SU-DHL-6 (cell line): Measurements from ENCODE around the gene IL1RN.

Experiments
- H2AFZ ChIP-seq: fragments of 200-600 bp; sonication (generic); 2 replicates; pipeline ENCODE4 v1.6.1; 2014; ENCODE audit warnings: low read depth, mild to moderate bottlenecking, moderate library complexity, mixed read lengths, antibody characterized with exemption, low read length; ENCODE audit not compliant: severe bottlenecking
- H3F3A ChIP-seq: fragments of 200-600 bp; shearing (Covaris generic); 2 replicates; pipeline ENCODE4 v1.6.0; 2016; ENCODE audit warnings: antibody characterized with exemption, mild to moderate bottlenecking; ENCODE audit not compliant: insufficient read depth
- H3K27ac ChIP-seq: fragments of 200-600 bp; sonication (generic); 2 replicates; pipeline ENCODE4 v1.5.1; 2016; ENCODE audit warnings: low read depth, mild to moderate bottlenecking, low read length, moderate library complexity, mixed read lengths
- H3K27me3 ChIP-seq: fragments of 200-600 bp; sonication (generic), shearing (Covaris generic); 2 replicates; pipeline ENCODE4 v1.6.0; 2014; ENCODE audit warnings: mild to moderate bottlenecking, low read length
- H3K36me3 ChIP-seq: fragments of 200-600 bp; sonication (generic); 2 replicates; pipeline ENCODE4 v1.6.1; 2014; ENCODE audit warnings: mild to moderate bottlenecking, low read length, mixed read lengths
- H3K4me2 ChIP-seq: fragments of 300-600, 200-600 bp; shearing (Covaris generic), sonication (generic); 2 replicates; pipeline ENCODE4 v1.6.0; 2014; ENCODE audit warnings: low read length, low read depth, mild to moderate bottlenecking; ENCODE audit not compliant: poor library complexity, severe bottlenecking
- H3K4me3 ChIP-seq: fragments of 200-600 bp; sonication (generic); 2 replicates; pipeline ENCODE4 v1.5.1; 2014; ENCODE audit warnings: antibody characterized with exemption, low read length, mild to moderate bottlenecking, mixed read lengths; ENCODE audit not compliant: insufficient read depth, poor library complexity, severe bottlenecking
- H3K79me2 ChIP-seq: fragments of 200-600 bp; sonication (generic); 2 replicates; pipeline ENCODE4 v1.6.1; 2014; ENCODE audit warnings: mild to moderate bottlenecking, low read length, moderate library complexity; ENCODE audit not compliant: insufficient read depth
- H3K9ac ChIP-seq: fragments of 200-600 bp; sonication (generic); 2 replicates; pipeline ENCODE4 v1.7.0; 2014; ENCODE audit warnings: mild to moderate bottlenecking, low read length
- H3K9me2 ChIP-seq: fragments of 200-600 bp; sonication (generic); replicated peaks from 2 replicates; pipeline ENCODE4 v1.6.1; 2014; ENCODE audit warnings: low read length; ENCODE audit not compliant: insufficient read depth
- H3K9me3 ChIP-seq: fragments of 200-600 bp; sonication (generic); 2 replicates; pipeline ENCODE4 v1.6.1; 2014; ENCODE audit warnings: low read length, mixed read lengths; ENCODE audit not compliant: insufficient read depth
- H4K20me1 ChIP-seq: fragments of 200-600 bp; sonication (generic); 2 replicates; pipeline ENCODE4 v1.6.1; 2014; ENCODE audit warnings: low read depth, mild to moderate bottlenecking, antibody characterized with exemption, low read length, moderate library complexity, mixed read lengths
- EZH2phosphoT487 ChIP-seq: fragments of 200-600 bp; sonication (generic), shearing (Covaris generic); conservative IDR thresholded peaks from 2 replicates; pipeline ENCODE4 v1.6.1; 2018; ENCODE audit warnings: mild to moderate bottlenecking, antibody characterized with exemption, low read length, moderate library complexity, mixed read lengths
- TF ChIP-seq, protein P1 (sequence below): fragments of 200-600 bp; sonication (generic); IDR thresholded peaks from one replicate; pipeline ENCODE4 v1.5.1; 2017; ENCODE audit warnings: antibody characterized with exemption, mild to moderate bottlenecking, low read length, moderate library complexity; ENCODE audit not compliant: insufficient read depth, poor library complexity, severe bottlenecking

IL1RN gene

DNA sequence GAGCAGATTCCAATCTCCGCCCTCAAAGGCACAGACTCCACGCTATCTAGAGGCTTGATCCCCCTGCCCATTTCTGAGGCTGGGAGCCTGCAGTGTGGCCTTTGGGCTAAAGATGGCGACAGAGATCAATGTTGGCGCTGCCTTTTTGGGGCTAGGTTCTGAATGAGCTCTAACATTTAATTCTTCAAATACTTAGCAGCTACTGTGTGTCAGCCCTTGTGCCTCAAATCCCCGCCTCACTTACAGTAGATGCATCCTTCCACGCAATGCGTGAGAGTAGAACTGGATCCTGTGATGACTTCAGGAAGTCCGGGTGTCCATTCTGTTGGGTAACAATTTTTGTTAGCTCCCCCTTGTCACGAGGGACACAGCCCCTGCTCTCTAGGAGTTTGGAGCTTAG lies 47.3 kb upstream of the IL1RN start:
- Histone ChIP-seq H4K20me1 (no peaks in the 10 kb centered on the region), H3K79me2 (no peaks in the 10 kb centered on the region), H3K4me2 (no peak overlapping the region), H3F3A (no peaks in the 10 kb centered on the region), H3K4me3 (no peak overlapping the region), H3K9ac (no peak overlapping the region), H3K9me2 (no peaks in the 10 kb centered on the region), H2AFZ (no peak overlapping the region), H3K9me3 (no peaks in the 10 kb centered on the region), H3K36me3 (no peaks in the 10 kb centered on the region), H3K27me3 (no peaks in the 10 kb centered on the region), H3K27ac (no peak overlapping the region)
- TF ChIP-seq, protein P1, sequence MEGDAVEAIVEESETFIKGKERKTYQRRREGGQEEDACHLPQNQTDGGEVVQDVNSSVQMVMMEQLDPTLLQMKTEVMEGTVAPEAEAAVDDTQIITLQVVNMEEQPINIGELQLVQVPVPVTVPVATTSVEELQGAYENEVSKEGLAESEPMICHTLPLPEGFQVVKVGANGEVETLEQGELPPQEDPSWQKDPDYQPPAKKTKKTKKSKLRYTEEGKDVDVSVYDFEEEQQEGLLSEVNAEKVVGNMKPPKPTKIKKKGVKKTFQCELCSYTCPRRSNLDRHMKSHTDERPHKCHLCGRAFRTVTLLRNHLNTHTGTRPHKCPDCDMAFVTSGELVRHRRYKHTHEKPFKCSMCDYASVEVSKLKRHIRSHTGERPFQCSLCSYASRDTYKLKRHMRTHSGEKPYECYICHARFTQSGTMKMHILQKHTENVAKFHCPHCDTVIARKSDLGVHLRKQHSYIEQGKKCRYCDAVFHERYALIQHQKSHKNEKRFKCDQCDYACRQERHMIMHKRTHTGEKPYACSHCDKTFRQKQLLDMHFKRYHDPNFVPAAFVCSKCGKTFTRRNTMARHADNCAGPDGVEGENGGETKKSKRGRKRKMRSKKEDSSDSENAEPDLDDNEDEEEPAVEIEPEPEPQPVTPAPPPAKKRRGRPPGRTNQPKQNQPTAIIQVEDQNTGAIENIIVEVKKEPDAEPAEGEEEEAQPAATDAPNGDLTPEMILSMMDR: peak; percentile 54
- TF ChIP-seq EZH2phosphoT487: no peak

DNA sequence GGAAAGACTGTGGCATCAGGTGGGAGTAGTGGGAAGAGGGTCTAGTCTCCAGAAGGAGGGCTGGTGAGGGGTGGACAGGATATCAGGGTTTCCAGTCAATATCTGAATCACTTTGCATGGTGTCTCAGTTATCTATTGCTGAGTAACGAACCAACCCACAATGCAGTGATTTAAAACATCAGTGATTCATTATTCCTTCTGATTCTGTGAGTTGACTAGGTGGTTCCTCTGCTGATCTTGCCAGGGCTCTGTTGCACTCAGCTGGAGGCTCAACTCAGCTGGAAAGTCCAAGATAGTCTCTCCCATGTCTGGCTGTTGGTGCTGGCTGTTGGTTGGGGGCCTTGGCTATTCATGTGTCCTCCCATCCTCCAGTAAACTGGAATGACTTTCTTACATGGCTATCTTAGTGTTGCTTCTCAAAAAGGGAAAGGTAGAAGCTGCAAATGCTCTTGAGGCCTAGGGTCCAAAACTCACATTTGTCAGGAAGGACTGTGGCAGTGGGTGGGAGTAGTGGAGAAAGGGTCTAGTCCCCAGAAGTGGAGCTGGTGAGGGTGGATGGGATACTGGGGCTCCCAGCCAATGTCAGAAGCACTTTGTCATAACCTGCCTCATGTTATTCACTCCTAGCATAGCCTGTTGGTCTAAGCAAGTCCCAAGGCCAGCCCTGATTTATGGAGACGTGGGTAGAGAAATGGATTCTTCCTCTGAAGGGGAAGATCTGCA lies 45.7 kb upstream of the IL1RN start:
- no peaks in the 10 kb centered on the region for H3K36me3 ChIP-seq
- no peaks in the 10 kb centered on the region for H3K9me2 ChIP-seq
- no peak overlapping the region for H3K4me2 ChIP-seq
- H4K20me1 ChIP-seq: no peaks in the 10 kb centered on the region
- no peak overlapping the region for H2AFZ ChIP-seq
- no peak overlapping the region for H3K4me3 ChIP-seq
- H3K79me2 ChIP-seq: no peaks in the 10 kb centered on the region
- no peak overlapping the region for H3K27ac ChIP-seq
- no peaks in the 10 kb centered on the region for H3K9me3 ChIP-seq
- H3F3A ChIP-seq: no peaks in the 10 kb centered on the region
- H3K27me3 ChIP-seq: no peaks in the 10 kb centered on the region
- TF ChIP-seq EZH2phosphoT487: no peak
- TF ChIP-seq, protein P1: no peak
- H3K9ac ChIP-seq: no peak overlapping the region

DNA sequence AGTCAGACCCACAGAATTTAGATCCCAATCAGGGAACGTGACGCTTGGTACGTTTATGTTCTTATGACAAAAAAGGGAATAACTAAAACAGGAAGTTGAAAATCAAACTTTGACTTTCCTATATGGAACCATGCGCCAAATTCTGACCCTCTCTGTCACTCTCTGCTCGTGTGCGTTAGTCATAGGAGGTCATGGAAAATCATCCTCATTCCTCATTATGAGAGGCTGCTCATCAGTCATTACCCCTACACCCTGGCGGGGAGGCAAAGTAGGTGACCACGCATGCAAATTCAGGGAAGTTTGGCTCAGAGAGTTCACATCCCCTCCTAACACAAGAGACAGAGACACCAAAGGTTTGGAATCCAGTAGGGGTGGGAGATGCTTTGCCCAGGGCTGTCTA lies 44.1 kb upstream of the IL1RN start:
- H3K27ac ChIP-seq: no peak overlapping the region
- H3K36me3 ChIP-seq: no peaks in the 10 kb centered on the region
- no peaks in the 10 kb centered on the region for H3K79me2 ChIP-seq
- no peak overlapping the region for H3K9ac ChIP-seq
- no peaks in the 10 kb centered on the region for H3K27me3 ChIP-seq
- H3K4me2 ChIP-seq: no peak overlapping the region
- TF ChIP-seq EZH2phosphoT487: no peak
- TF ChIP-seq, protein P1: no peak
- no peak overlapping the region for H2AFZ ChIP-seq
- no peaks in the 10 kb centered on the region for H3K9me2 ChIP-seq
- no peaks in the 10 kb centered on the region for H3F3A ChIP-seq
- no peaks in the 10 kb centered on the region for H3K9me3 ChIP-seq
- H3K4me3 ChIP-seq: no peak overlapping the region
- no peaks in the 10 kb centered on the region for H4K20me1 ChIP-seq
